Prostate gland (tissue), 2 donors: ENCODE measurements around the gene TDRD3. TPM values are rescaled to one million over a fixed set of nuclear protein-coding genes. Genes with fewer than 3 reads are reported as not detected.
A peak's percentile ranks its signal among the peaks of the same experiment; 100 is the strongest.

ENCODE experiments used
- DNase-seq: peaks from one replicate; pipeline ENCODE4 v3.0.0-alpha.2; 2019; ENCODE audit warnings: low spot score
- H3K27ac ChIP-seq, 2 donors: fragments of 200-600 bp; sonication (generic); 2 replicates each; pipeline ENCODE4 v1.5.1; 2017 to 2019
- H3K27me3 ChIP-seq: fragments of 200-600 bp; sonication (generic); replicated peaks from 2 replicates; pipeline ENCODE4 v1.5.1; 2019; ENCODE audit not compliant: insufficient read depth
- H3K36me3 ChIP-seq, 2 donors: fragments of 200-600 bp; sonication (generic); 1 replicate in 1 of 2; 2 replicates in 1 of 2; pipeline versions ENCODE4 v1.5.1 to v1.8.1; 2017 to 2019
- H3K4me1 ChIP-seq: fragments of 200-600 bp; sonication (generic); replicated peaks from 2 replicates; pipeline ENCODE4 v1.5.1; 2019
- H3K4me3 ChIP-seq, 2 donors: fragments of 200-600 bp; sonication (generic); 2 replicates each; pipeline ENCODE4 v1.5.1; 2017 to 2019
- H3K9me3 ChIP-seq: fragments of 200-600 bp; sonication (generic); 2 replicates; pipeline ENCODE4 v1.5.1; 2017
- CTCF ChIP-seq, 4 experiments: fragments of 200-600 bp in 2 of 4; fragments of 450-650 bp in 2 of 4; sonication (generic) in 2 of 4; IDR thresholded peaks; 1 replicate in 3 of 4; 2 replicates in 1 of 4; pipeline ENCODE4 v1.5.1; 2016 to 2019; ENCODE audit warnings: antibody characterized with exemption in 4 of 4, mild to moderate bottlenecking in 2 of 4, moderate library complexity in 2 of 4
- POLR2A ChIP-seq: fragments of 450-650 bp; IDR thresholded peaks from one replicate; pipeline ENCODE4 v1.6.1; 2016; ENCODE audit warnings: antibody characterized with exemption, mild to moderate bottlenecking
- POLR2AphosphoS5 ChIP-seq: sonication (generic); formaldehyde crosslinking; IDR thresholded peaks from one replicate; pipeline ENCODE4 v1.6.1; 2017; ENCODE audit warnings: antibody characterized with exemption
- WGBS: methylation state at CpG from one replicate; pipeline ENCODE4 v1.1.5; 2018; 5-methylcytosine and 5-hydroxymethylcytosine counted together
- intact Hi-C: fragments of 100-400 bp; cut with DNase I; formaldehyde crosslinking; loops from one replicate; pipeline ENCODE4 v1.14.2; 2022
- total RNA-seq, 2 donors: library from RNA; depleted of rRNA; stranded (reverse); fragments of >200 nt; gene quantifications; one replicate each; pipeline ENCODE4 v1.1.0, GENCODE V29; 2016

TDRD3 gene
- total RNA-seq, 2 donors from 2014 or later: 14.6 to 14.7 TPM

- TF ChIP-seq POLR2A (no peak), CTCF (IDR thresholded peaks at IDR 0.05) (no peak), POLR2AphosphoS5 (no peak)
- Histone ChIP-seq H3K4me3 (no peak overlapping the region), H3K4me1 (no peaks in the 10 kb centered on the region), H3K9me3 (no peaks in the 10 kb centered on the region), H3K27me3 (no peaks in the 10 kb centered on the region), H3K27ac (no peak overlapping the region), H3K36me3 (no peaks in the 10 kb centered on the region)
- intact Hi-C loops: no loop called here
- DNase-seq: no peak
- WGBS: 76% methylated on average over 3 of the region's 3 CpGs
These were observed 17.0 kb upstream of the TDRD3 start for GRCh38 chr13:60379837-60380565.

DNA sequence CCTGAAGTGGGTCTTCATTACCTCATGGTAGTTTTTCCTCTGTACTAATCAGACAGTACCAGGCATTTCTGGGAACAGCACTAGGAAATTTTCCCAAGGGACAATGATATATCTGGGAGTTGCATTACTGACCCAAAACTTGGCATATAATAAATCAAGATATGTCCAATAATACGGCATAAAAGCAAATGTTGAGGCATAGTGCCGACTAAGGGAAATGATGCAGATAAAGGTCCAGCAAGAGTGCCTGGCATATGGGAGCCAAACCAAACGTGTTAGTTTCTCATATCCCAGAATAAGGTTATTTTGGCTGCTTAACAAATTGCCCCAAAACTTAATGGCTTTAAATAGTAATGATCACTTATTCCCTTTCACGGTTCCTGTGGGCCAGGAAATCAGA lies 12.1 kb upstream of the TDRD3 start:
- Histone ChIP-seq H3K4me3 (no peak overlapping the region), H3K27ac (no peak overlapping the region), H3K27me3 (no peaks in the 10 kb centered on the region), H3K36me3 (no peaks in the 10 kb centered on the region), H3K4me1 (no peaks in the 10 kb centered on the region), H3K9me3 (no peaks in the 10 kb centered on the region)
- 68% methylated on average over 4 of the region's 4 CpGs for WGBS
- TF ChIP-seq POLR2AphosphoS5: no peak
- TF ChIP-seq POLR2A: no peak
- intact Hi-C loops: no loop called here
- no peak for DNase-seq

- no peak for DNase-seq
- intact Hi-C loops: no loop called here
- Histone ChIP-seq H3K4me3 (no peak overlapping the region), H3K36me3 (no peaks in the 10 kb centered on the region), H3K27me3 (no peaks in the 10 kb centered on the region), H3K27ac (no peak overlapping the region), H3K9me3 (no peaks in the 10 kb centered on the region), H3K4me1 (no peaks in the 10 kb centered on the region)
- no peak for TF ChIP-seq CTCF (IDR thresholded peaks at IDR 0.05)
- no peak for TF ChIP-seq POLR2A
- TF ChIP-seq POLR2AphosphoS5: no peak
- 59% methylated on average over 2 of the region's 2 CpGs for WGBS
These were observed 10.8 kb upstream of the TDRD3 start for GRCh38 chr13:60386250-60386649.

GRCh38 chr13:60392131-60392530 lies 4.9 kb upstream of the TDRD3 start:
- H3K27ac ChIP-seq: no peak overlapping the region
- no peak overlapping the region for H3K4me3 ChIP-seq
- intact Hi-C loops: loop anchor here (10.0 kb wide), 1 partner anchor 227 kb away; the partner anchor contains the start of gene DIAPH3
- no peaks in the 10 kb centered on the region for H3K36me3 ChIP-seq
- no peak for TF ChIP-seq POLR2A
- TF ChIP-seq POLR2AphosphoS5: no peak
- TF ChIP-seq CTCF (IDR thresholded peaks at IDR 0.05): no peak
- no peaks in the 10 kb centered on the region for H3K27me3 ChIP-seq
- no peak for DNase-seq
- H3K4me1 ChIP-seq: no peaks in the 10 kb centered on the region
- WGBS: 28% methylated on average over 3 of the region's 3 CpGs
- H3K9me3 ChIP-seq: no peaks in the 10 kb centered on the region

GRCh38 chr13:60395971-60396782 lies 843 bp upstream of the TDRD3 start:
- peak overlapping the region; percentile 94 to 96 for H3K27ac ChIP-seq
- no peaks in the 10 kb centered on the region for H3K9me3 ChIP-seq
- TF ChIP-seq POLR2AphosphoS5: peak; percentile 85
- TF ChIP-seq POLR2A: peak; percentile 75
- TF ChIP-seq CTCF (IDR thresholded peaks at IDR 0.05): peak in 1 of 4 experiments; percentile 2
- no peaks in the 10 kb centered on the region for H3K36me3 ChIP-seq
- DNase-seq: peak; percentile 90
- H3K4me3 ChIP-seq: peak overlapping the region; percentile 65 to 73
- peaks cover 13% of the 10 kb centered on the region for H3K4me1 ChIP-seq
- under 1% methylated on average over 49 of the region's 49 CpGs for WGBS
- no peaks in the 10 kb centered on the region for H3K27me3 ChIP-seq
- intact Hi-C loops: loop anchor here (10.0 kb wide), 1 partner anchor 231 kb away; the partner anchor contains the start of gene DIAPH3
